KG1 (cell line): ENCODE data around the gene INPPL1.
"Not testable (repeated sequence)": the region's sequence is repeated elsewhere in the genome, so short reads cannot be mapped to it uniquely, and the experiment has no call there.

Source experiments
- DNase-seq: peaks from one replicate; lab custom pipeline; 2025; lab: John Stamatoyannopoulos, UW

The INPPL1 gene

GRCh38 chr11:72224564-72225410, at the start of gene INPPL1:
Gene INPPL1 (plus strand): TSS chr11:72224767. CDS start chr11:72224985, 218 bp downstream.
- DNase-seq: no peak

DNA sequence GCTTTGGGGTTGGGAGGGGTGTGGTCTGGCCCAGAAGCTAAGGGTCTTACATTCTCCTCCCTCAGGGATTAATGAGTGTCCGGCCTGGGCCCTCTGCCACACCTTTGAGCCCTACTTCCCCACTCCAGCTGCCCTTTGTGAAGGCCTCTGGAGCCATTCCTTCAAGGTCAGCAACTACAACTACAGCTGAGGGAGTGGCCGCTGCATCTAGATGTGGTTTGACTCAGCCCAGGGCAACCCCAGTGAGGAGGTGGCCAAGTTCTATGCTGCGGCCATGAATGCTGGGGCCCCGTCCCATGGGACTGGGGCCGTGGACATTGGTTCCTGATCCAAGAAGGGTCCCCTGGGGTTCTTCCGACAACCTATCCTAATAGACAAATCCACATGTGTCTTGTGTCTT, 46.9 kb upstream of the INPPL1 start:
- DNase-seq: no peak

DNA sequence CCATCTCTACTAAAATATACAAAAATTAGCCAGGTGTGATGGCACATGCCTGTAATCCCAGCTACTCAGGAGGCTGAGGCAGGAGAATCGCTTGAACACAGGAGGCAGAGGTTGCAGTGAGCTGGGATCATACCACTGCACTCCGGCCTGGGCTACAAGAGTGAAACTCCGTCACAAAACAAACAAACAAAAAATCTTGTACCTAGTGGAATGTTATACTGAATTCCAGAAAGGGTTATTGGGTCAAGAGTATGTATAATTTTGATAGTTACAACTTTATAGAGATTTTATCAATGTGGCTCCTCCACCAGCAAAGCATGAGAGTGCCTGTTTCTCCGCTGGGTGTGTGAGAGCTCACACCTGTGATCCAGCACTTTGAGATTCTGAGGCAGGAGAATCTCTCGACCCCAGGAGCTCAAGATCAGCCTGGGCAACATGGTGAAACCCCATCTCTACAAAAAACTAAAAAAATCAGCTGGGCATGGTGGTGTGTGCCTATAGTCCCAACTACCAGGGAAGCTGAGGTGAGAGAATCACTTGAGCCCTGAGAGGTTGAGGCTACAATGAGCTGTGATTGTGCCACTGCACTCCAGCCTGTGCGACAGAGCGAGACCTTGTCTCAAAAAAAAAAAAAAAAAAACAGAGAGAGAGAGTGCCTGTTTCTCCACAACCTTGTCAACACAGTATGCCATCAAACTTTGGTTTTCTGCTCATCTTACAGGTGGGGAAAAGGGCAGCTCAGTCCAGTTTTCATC, 45.3 kb upstream of the INPPL1 start:
- DNase-seq: no peak

DNA sequence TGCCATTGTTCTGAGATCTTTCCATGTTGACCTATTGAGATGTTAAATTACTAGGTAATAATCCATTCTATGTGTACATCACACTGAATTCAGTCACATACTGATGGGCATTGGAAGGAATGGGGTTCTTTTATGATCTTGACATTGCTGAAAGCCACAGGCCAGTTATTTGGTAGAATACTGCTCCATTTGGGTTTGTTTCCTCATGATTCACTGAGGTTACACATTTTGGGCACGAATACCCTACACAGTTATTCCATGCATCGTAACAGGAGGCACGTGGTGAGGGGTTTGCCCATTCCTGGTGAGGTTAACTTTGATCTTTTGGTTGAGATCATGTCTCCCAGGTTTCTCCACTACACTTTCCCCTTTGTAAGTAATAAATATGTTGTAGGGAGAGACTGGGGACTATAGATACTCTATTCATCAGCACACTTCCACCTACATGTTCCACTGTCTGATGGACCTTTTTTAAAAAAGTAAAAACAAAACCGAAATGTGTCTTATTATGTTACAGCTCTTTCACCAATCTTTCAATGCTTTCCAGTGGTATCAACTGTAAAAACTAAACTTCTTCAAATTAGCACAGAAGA, 44.7 kb upstream of the INPPL1 start:
- DNase-seq: no peak

GRCh38 chr11:72180892-72181552, 43.5 kb upstream of the INPPL1 start:
- DNase-seq: not testable (repeated sequence)

GRCh38 chr11:72181553-72181958, 43.0 kb upstream of the INPPL1 start:
- not testable (repeated sequence) for DNase-seq

DNA sequence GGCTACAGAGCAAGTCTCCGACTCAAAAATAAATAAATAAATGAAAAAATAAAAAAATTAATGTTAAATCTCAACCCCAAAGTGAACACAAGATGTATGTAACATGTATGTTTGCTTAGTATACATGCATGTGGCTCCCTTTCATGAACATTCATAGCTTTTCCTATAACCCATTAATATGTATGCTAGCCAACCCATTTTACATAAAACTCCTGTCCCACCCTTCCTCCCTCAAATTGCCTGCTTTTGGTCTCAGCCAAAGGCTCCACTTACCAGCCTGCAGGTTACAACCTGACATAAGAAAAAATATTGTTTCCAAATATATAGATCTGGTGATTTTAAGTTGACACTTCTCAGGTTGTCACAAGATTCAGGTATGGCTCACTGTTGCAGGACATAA, 36.3 kb upstream of the INPPL1 start:
- no peak for DNase-seq

GRCh38 chr11:72189455-72190250, 34.9 kb upstream of the INPPL1 start:
- no peak for DNase-seq

GRCh38 chr11:72190631-72191071, 33.9 kb upstream of the INPPL1 start:
- DNase-seq: no peak

DNA sequence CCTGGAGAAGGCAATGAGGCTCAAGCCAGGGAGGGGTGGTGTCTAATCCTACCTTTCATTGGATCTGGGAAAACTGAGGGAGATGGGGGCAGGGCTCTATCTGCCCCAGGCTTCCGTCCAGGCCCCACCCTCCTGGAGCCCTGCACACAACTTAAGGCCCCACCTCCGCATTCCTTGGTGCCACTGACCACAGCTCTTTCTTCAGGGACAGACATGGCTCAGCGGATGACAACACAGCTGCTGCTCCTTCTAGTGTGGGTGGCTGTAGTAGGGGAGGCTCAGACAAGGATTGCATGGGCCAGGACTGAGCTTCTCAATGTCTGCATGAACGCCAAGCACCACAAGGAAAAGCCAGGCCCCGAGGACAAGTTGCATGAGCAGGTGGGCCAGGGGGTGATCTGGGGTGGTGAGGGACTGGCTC, 32.6 kb upstream of the INPPL1 start, which contains the start of gene FOLR1:
TSS of gene FOLR1 (plus strand) at position 180 of the 421 bp plus-strand sequence. CDS start at position 214, 34 bp downstream.
- DNase-seq: no peak

GRCh38 chr11:72195518-72196270, 28.9 kb upstream of the INPPL1 start:
- no peak for DNase-seq

- DNase-seq: not testable (repeated sequence)
These were observed 23.1 kb upstream of the INPPL1 start for GRCh38 chr11:72201445-72201844.

GRCh38 chr11:72202571-72202970, 22.0 kb upstream of the INPPL1 start:
- no peak for DNase-seq

DNA sequence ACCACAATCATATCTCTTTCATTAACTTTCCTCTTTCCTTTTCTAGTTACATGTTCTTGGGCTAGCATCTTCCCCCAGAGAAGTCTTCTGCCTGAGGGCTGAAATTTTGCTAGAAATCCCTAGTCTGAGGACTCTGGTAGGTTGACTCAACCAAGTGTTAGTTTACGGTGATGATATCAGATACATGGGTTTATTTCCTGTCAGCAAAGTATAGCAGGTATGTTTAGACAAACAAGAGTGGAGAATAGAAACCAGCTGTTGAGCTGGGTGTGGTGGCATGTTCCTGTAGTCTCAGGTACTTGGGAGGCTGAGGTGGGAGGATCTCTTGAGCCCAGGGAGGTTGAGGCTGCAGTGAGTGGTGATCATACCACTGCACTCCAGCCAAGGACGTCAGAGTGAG, 21.4 kb upstream of the INPPL1 start:
- DNase-seq: no peak

DNA sequence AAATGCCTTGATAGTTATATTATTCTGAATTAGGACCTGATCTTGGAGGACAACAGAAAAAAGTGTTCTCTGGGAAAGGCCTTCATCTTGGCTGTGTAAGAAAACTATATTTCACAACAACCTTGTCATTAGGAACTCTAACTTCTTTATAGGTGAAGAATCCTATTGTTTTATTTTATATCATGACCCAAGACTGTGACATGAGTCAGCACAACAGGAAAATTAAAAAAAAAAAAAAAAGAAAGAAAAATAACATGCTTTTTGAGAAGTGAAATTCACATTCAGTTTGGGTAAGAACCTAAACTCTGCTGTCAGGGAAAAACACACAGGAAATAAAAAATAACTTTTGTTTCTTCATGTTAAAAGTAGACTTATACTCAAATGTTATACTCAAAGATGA, 19.7 kb upstream of the INPPL1 start:
- no peak for DNase-seq

DNA sequence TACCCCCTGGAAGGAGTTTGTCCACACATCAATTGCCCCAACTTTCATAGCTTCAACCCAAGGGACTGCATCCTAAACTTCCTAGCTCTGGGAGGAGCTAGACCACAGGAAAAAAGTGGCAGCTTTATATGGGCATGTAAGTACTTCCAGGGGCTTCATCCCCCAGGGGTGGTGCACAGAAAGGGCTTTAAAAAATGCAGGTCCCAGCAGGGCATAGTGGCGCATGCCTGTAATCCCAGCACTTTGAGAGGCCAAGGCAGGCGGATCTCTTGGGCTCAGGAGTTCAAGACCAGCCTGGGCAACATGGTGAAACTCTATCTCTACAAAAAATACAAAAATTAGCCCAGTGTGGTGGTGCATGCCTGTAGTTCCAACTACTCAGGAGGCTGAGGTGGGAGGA, 17.8 kb upstream of the INPPL1 start:
- DNase-seq: not testable (repeated sequence)

GRCh38 chr11:72208281-72208680, 16.3 kb upstream of the INPPL1 start:
- no peak for DNase-seq

GRCh38 chr11:72209101-72209500, 15.5 kb upstream of the INPPL1 start:
- no peak for DNase-seq

DNA sequence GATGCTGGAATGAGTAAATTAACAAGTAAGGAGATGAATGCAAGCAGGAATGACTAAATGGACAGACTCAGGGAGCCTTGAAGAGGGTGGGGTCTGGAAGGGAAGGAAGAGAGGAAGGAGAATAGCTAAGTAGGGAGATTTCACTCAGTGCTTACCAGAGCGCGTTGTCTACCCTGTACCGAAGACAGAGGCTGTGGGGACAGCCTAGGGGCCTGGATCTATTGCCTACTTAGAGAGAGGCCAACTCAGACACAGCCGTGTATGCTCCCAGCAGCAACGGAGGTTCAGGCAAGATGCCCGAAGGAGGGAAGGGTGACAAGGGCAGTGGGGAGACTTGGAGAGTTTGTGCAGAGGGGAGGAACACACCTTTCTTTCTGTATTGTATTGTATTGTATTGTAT, 7.9 kb upstream of the INPPL1 start, which contains the start of gene FOLR2:
TSS of gene FOLR2 (plus strand) at position 157 of the 400 bp plus-strand sequence. CDS start 1,791 bp downstream, outside the sequence.
- no peak for DNase-seq

DNA sequence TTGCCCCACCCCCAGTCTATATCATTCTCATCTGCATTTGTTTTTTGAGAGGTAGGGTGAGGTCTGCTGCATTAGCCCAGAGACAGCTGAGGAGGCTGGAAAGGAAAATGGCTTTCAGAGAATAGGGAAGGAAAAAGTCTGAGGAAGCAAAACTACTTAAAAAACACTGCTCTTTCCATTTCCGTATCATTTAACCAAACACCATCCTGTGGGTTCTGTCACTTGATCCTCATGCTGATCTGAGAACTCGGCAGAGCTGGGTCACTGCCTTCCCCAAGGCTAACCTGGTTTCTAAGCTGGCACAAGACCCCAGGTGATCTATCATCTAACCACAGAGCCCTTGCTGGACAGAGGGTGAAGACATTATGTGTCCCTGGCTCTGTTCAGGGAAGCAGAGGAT, 6.7 kb upstream of the INPPL1 start:
- peak; percentile 67 for DNase-seq
